GM18868 (cell line): Measurements from ENCODE around the gene ZNF432.

ENCODE experiments used
- ATAC-seq: cut with Tn5 transposase; IDR thresholded peaks from one replicate; pipeline ENCODE4 v1.9.1; 2021; ENCODE audit warnings: mild to moderate bottlenecking, moderate library complexity; ENCODE audit not compliant: unreplicated experiment

The ZNF432 gene

GRCh38 chr19:52010674-52011073, 38.0 kb downstream of the ZNF432 start:
- no peak for ATAC-seq

GRCh38 chr19:52007806-52008557, 40.7 kb downstream of the ZNF432 start, which contains the start of gene ZNF615:
TSS of gene ZNF615 (minus strand) at chr19:52008211. CDS start at chr19:52003711, 4,500 bp downstream.
- peak; percentile 80 for ATAC-seq

- ATAC-seq, result no peak
Observed at GRCh38 chr19:52007451-52007805, 41.2 kb downstream of the ZNF432 start.

- no peak for ATAC-seq
Observed at GRCh38 chr19:51994048-51994644, 54.5 kb downstream of the ZNF432 start.

GRCh38 chr19:51993422-51993821, 55.2 kb downstream of the ZNF432 start:
- no peak for ATAC-seq

GRCh38 chr19:51986309-51987291, 62.0 kb downstream of the ZNF432 start, which contains the start of gene ZNF350:
TSS of gene ZNF350 (minus strand) at chr19:51986840. CDS start at chr19:51974360, 12,480 bp downstream.
- ATAC-seq, result peak; percentile 70

GRCh38 chr19:51983361-51983760, 65.3 kb downstream of the ZNF432 start:
- no peak for ATAC-seq
